Activated CD4-positive, CD25-positive, alpha-beta regulatory T cell treated with anti-CD3 and anti-CD28 coated beads, Interleukin-2, amount 50 U/mL, for 16 hours (primary cell): Measurements from ENCODE around the gene SERHL2.
"Not testable (repeated sequence)": the region's sequence is repeated elsewhere in the genome, so short reads cannot be mapped to it uniquely, and the experiment has no call there.

Experiments
- DNase-seq: peaks from one replicate; pipeline ENCODE4 v3.0.0-alpha.2; 2020; ENCODE audit warnings: low read depth, low spot score

SERHL2 gene

DNA sequence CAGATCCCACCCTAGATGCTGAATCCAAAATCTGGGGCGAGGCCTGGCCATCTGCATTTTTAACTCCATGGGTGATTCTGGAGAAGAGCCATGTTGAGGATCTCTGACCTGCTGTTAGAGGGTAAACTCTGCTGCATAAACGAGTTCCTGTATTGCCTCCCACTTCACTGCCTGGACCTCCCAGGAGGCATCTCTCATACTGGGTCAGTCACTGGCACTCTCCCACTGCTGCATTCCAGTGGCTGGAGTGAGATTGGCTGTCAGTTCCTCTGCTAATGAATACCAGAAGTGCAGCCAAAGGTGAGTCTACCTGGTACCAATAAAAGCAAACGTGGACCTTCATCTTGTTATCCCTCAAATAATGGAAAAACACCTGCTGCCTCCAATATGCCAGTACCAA, 50.6 kb downstream of the SERHL2 start:
- DNase-seq: no peak

DNA sequence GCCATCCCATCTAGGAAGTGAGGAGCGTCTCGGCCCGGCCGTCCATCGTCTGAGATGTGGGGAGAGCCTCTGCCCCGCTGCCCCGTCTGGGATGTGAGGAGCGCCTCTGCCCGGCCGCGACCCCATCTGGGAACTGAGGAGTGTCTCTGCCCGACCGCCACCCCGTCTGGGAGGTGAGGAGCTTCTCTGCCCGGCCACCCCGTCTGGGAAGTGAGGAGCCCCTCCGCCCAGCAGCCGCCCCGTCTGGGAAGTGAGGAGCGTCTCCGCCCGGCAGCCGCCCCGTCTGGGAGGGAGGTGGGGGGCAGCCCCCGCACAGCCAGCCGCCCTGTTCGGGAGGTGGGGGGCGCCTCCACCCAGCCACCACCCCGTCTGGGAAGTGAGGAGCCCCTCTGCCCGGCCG, 53.9 kb downstream of the SERHL2 start:
- not testable (repeated sequence) for DNase-seq

DNA sequence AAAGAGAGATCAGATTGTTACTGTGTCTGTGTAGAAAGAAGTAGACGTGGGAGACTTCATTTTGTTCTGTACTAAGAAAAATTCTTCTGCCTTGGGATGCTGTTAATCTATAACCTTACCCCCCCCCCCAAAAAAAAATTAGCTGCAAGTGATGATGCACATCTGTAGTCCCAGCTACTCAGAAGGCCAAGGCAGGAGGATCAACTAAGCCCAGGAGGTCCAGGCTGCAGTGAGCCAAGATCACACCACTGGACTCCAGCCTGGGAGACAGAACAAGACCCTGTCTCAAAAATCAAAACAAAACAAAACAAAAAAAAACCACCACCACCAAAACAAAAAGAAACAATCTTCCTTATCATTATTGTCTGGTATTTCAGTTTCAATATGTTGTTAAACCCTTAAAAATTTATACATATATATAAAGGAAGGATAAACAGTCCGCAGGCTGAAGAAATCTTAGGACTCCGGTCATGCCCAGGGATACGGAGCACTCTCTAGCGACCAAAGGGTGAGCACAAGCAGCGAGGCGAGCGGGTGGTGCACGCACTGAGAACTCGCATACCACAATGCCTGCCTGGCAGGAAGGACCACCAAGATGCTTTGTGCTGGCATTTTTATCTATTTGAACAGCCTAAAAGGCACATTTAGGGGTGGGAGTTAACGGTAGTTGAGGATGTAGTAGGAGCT, 54.5 kb downstream of the SERHL2 start:
- no peak for DNase-seq

DNA sequence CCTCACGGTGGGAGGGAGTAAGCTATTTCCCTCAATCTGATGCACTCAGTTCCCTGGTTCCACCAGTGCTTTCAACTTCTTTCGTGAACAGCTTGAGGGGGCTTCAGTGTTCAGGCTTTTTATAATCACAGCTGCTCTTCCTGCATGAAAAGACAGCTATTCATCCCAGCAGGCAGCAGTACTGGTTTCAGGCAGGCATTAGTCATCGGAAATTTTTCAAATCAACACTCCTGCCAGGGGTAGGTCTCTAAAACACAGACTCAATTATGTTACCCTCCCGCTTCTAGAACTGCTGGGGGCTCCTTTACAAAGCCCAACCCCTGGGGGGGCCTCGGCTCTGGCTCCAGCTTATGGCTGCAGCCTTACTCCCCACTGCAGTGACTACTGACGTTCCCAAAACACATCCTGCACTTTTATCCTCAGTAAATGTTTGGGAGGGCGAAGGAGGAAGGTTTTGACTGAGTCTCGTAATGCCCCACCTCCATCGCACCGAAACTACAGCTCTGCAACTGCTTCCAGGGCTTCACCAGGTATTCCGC, 55.1 kb downstream of the SERHL2 start:
- DNase-seq: no peak

DNA sequence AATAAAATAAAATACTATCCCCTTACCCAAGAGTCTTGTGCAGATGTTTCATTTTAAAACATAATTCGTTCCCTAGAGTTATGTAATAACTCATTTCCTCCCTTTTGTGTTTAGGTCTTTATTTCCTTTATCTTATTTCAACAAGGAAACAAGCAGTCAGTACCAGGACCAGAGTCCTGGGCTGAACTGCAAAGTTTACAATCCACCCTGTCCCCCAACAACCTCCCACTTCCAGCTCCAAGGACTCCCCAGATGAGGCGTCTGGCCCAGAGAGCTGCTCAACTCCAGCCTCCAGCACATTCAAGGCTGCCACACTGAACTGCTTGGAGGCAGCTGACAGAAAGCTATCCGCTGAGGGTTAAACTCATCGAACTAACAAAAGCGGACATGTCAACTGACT, 56.4 kb downstream of the SERHL2 start:
- no peak for DNase-seq

DNA sequence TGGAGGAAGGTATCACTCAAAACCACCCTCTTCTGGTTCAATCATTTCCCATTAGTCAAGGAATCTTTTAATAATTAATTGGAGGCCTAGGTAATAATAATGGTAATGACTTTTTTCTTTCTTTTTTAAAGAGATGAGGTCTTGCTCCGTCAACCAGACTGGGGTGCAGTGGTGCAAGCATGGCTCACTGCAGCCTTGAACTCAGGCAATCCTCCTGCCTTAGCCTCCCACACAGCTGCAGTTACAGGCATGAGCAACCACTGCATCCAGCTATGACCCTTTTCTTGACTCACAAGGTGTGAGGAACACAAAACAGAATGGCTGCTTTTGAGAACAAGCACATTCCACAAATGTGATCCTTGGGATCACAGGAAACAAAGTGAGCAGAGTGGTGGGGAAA, 57.3 kb downstream of the SERHL2 start:
- no peak for DNase-seq

DNA sequence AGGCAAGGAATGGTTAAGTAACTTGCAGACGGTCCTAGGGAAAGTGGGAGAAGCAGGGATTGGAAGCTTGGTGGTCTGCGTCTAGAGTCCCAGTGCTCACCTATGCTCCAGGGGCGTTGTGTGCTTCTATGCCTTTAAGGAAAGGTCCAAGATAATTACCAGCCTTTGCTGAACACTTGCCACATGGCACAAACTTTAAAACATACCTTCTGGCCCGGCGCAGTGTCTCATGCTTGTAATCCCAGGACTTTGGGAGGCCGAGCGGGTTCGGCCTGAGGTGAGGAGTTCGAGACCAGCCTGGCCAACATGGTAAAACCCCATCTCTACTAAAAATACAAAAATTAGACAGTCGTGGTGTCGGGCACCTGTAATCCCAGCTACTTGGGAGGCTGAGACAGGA, 58.6 kb downstream of the SERHL2 start:
- DNase-seq: no peak

DNA sequence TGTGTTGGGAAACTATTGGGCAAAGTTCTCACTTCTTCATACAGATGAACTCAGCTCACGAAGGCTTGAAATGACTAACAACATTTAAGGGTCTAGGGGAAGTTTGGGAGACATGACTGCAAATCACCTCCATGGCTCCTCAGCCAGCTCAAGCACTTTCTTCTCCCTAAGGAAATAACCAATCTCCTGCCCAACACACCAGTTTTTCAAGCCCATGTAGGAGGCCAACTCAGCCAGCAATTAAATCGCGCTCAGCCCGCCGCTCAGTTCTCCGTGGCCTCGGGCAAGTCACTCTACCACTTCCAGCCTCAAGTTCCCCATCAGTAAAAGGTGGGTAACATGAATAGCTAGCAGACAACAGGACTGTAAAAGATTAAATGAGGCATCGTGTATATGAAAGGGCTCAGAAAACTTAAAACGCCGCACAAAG, 60.1 kb downstream of the SERHL2 start:
- no peak for DNase-seq

DNA sequence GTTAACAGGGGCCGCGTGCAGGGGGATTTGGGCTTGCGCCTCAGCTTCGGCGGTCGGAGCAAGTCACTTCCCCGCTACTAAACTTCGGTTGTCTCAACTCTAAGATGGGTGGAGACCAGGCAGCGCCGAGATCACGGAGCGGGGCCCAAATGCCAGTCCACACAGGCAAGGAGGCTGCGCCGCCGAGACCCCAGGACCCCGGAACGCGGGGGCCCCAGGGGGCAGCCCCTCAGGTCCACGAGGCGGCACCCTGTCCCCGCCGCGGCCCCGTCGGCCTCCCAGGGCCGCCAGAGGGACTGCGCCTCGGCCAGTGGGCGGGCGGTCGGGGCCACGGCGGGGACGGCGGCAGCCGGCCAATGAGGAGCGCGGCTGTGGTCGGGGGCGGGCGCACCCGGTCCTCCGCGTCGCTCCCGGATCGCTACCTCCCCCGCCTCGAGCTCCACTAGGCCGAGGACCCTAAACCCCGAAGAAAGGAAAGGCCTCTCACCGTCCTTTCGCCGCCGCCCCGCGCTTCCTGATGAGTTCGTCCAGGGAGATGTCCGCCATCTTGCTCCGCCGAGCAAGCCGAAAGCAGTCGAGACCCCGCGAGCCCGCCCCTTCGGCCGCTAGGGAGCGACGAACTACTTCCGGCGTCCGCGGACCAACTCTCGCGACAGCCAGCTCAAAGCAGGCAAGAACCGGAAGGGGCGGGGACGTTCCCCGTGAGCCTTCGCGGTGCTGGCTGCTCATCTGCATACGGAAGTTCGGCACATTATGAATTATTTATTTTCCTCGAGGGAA, 60.7 kb downstream of the SERHL2 start, which contains the start of gene POLDIP3:
POLDIP3 (minus strand) TSS at position 572 of the 780 bp plus-strand sequence; CDS start at position 546, 26 bp downstream.
- DNase-seq: peak; percentile 98

DNA sequence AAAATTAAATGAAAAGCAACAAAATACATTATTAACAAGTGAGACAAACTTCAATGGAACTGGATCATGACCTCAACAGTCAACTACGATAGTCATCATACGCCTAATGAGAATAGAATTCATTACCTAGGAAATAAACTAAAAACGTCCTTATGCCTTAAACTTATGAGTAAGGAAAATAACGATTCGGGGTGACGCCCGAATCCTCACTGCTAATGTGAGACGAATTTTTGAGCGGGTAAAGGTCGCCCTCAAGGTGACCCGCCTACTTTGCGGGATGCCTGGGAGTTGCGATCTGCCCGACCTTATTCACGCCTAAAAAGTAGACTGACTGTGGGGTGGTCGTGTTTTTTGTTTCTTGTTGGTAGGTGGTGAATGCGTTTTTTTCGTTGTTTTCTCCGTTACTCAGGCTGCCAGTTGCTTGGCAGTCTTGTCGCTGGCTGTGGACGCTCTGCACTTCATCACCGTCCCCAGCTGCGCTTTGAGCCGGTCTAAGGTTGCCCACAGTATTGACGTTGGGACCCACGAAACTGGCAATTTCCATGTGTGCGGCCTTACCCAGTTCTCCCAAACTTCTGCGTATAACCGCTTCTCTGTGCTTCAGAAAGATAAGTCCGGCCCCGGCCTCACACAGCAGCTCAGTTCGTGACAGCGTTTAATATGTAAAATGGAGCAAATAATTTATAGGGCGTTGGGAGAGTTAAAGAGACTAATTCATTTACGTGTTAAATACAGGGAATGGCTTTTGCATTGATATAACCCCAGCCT, 61.5 kb downstream of the SERHL2 start:
- DNase-seq: peak; percentile 82

DNA sequence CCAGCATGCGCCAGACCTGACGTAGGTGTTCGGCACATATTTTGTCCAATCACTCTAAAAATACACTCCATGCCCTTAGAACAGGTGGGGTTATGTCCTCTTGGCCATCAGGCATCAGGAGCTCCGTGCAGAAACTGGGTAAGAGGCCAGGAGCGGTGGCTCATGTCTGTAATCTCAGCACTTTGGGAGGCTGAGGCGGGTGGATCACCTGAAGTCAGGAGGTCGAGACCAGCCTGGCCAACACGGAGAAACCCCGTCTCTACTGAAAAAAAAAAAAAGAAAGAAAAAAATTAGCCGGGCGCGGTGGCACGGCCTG, 62.1 kb downstream of the SERHL2 start:
- DNase-seq: not testable (repeated sequence)

DNA sequence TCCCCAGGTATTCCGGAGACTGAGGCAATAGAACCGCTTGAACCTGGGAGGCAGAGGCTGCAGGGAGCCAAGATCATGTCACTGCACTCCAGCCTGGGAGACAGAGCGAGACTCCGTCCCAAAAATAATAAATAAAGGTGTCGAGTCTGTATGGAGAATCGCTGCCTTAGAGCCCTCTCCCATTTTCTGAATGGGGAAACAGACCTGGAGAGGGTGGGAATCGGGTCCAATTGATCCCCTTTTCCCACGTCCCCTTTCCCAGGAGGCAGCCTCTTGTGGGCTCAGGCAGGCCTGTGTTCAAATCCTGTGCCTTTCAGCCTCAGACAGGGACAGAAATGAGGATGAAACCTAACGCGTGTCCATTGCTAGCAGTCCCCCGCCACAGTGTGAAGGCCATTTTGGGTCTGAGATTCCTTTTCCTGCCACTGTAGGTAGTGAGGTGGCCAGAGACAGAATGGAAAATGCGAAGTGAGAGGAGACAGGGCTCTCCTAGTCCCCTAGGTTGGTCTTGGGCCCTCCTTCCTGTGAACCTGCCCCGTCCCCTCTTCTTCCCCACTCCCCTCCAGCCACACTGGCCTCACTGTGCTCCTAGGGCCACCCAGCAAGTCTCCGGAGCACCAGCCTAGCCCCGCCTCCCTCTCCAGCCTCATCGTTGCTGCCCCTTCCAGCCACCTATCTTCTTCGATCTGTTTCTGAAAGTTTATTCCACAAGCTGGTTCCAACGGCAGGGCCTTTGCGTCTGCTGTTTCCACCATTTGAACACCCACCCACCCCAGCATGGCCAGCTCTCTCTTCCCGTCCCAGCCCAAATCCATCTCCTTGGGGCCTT, 63.6 kb downstream of the SERHL2 start:
- no peak for DNase-seq

DNA sequence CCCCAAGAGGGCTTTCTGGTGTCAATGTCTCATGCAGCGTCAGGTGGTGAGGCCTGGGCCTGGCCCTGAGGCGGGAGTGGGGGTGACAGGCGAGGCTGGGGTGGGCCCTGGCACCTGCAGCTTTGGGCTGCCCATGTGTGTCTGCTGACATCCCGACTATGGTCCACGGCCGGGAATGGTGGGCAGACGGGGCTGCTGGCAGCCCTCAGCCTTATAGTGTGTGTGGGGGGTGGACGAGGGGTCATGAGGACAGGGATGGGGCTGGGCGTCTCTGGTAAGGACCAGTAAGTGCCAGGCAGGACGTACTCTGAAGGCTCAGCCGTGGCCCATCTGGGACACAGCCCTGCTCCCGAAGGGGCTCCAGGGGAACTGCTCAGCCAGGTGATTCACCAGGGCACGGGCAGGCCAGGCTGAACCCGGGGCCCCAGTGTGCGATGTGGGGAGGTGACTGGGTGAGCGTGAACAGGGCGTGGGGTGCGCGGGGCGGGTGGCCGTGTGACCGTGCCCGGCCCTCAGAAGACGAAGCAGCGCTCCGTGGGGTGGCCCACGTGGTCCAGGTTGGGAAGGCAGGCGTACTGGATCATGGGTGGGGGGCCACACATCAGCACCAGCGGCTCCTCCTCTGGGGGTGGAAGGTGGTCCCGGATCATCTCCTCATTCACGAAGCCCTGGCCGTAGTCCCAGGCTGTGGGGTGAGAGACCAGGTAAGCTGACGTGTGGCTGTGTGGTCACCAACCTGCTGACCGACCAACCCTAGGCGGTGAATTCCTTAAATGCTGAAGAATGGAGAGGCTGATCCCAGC, 65.7 kb downstream of the SERHL2 start:
- no peak for DNase-seq

DNA sequence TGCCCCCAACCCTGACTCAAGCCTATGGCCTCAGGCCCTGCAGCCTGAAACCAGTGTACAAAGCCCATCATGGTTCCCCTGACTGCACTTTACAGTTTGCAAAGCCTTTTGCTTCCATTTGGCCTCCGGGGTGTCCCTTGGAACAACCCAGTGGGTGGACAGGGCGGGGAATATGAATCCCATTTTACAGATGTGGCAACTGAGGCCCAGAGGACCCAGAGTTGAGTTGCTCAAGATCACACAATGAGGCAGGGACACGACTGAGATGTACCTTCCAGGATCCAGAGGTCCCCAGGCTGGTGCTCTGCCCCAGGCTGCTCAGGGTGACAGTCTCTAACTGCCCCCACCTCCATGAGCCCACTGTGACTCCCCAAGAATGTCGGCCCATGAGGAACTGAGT, 66.3 kb downstream of the SERHL2 start:
- DNase-seq: no peak

DNA sequence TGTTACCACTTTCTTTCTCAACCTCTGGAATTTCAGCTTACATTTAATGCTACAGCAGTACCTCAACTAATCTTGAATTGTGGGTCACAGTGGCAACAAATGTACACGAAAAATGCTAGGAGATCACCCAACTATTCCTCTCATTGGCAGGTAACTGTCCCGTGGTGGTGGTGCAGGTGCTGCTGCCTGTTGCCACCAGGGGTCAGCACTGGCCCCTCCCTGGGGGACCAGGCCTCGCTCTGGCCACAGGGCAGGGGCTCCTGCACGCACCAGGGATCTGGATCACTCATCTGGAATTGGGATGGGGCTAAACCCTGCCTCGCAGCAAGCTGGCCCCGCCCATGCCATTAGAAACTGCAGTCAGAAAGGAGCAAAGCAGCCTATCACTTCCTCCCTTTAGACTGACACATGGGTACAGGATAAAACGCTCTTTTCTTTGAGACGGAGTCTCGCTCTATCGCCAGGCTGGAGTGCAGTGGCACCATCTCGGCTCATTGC, 67.8 kb downstream of the SERHL2 start:
- DNase-seq: peak; percentile 16

DNA sequence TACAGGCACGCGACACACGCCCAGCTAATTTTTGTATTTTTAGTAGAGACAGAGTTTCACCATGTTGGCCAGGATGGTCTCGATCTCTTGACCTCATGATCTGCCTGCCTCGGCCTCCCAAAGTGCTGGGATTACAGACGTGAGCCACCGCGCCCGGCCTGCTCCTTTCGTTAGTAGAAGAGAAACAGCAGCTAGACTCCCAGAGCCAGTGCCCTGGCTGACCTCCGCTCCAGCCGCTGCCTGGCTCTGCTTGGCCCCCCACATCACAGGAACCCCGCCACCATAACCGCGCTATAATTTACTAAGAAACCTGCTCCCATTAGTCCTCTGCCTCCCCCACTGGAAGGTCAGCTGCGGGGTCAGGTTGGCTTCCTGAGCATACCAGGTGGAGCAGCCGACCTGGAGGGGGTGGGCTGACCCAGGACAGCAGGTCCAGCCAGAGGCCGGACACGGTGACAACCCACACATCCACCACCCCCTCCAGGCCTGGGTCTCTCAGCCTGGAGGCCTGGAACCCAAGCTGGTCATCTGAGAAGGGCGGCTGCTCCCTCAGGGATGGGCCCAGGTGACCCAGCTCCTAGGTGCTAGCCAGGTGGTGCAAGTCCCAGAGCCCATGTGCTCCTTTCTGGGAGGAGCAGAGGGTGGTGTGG, 68.4 kb downstream of the SERHL2 start:
- no peak for DNase-seq

DNA sequence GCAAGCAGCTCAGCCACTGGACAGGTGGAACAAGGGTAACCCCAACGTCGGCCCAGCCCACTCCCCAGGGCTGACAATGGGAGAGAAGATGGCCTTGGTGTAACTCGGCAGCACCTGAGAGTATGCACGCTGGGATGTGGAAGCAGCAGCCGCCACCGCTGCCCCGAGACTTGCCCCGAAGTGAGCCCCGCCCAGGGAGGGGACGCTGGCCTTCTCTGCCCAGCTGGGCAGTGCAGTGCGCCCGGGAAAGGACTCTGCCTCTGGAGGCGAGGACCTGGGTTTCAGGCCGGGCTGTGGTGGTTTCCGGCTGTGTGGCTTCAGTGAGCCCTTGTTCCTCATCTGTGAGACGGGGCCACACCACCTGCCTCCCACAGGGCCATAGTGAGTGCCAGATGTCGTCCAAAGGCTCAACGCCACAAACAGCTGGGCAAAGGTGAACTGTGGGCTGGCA, 69.6 kb downstream of the SERHL2 start:
- DNase-seq: no peak
